T-cell (primary cell): ENCODE data around the gene TMOD4. TPM values are rescaled to one million over a fixed set of nuclear protein-coding genes. Genes with fewer than 3 reads are reported as not detected.
"Not testable (repeated sequence)": the region's sequence is repeated elsewhere in the genome, so short reads cannot be mapped to it uniquely, and the experiment has no call there.

Experiments used
- ATAC-seq, 4 experiments: fragments of 200-7000 bp in 3 of 4; fragments of 150-1000 bp in 1 of 4; cut with Tn5 transposase; replicated peaks in 1 of 4; 1 replicate in 3 of 4; 2 replicates in 1 of 4; pipeline ENCODE4 v1.10.0; 2021; ENCODE audit warnings: moderate library complexity in 3 of 4, mild to moderate bottlenecking in 2 of 4, moderate number of reproducible peaks in 1 of 4
- CTCF ChIA-PET, 2 donors: fragments of 300-600 bp; sonication (Branson Sonifier 250); formaldehyde crosslinking; loops; one replicate each; lab custom pipeline; 2022; ENCODE audit warnings: antibody characterized with exemption in 2 of 2; lab: Charles Lee
- POLR2A ChIA-PET, 2 donors: fragments of 300-600 bp; sonication (Branson Sonifier 250); formaldehyde crosslinking; loops; one replicate each; lab custom pipeline; 2022; ENCODE audit warnings: antibody characterized with exemption in 2 of 2; lab: Charles Lee
- DNase-seq, 35 experiments: peaks; one replicate each; pipeline versions ENCODE4 v3.0.0 to v3.0.0-alpha.2; 2013 to 2023
- H3K27ac ChIP-seq: one replicate; pipeline ENCODE4 v1.5.1; 2013; ENCODE audit warnings: low read length
- H3K27me3 ChIP-seq, 2 experiments: replicated peaks in 1 of 2; 1 replicate in 1 of 2; 2 replicates in 1 of 2; pipeline versions ENCODE4 v1.6.1 to v1.7.0; 2013; ENCODE audit warnings: low read length in 1 of 2, mixed read lengths in 1 of 2; ENCODE audit not compliant: control insufficient read depth in 2 of 2, insufficient read depth in 2 of 2; ENCODE audit errors: extremely low read depth in 1 of 2
- H3K36me3 ChIP-seq, 2 donors: 1 replicate in 1 of 2; 2 replicates in 1 of 2; pipeline versions ENCODE4 v1.6.1 to v1.7.0; 2013; ENCODE audit warnings: low read length in 1 of 2; ENCODE audit not compliant: control insufficient read depth in 2 of 2, insufficient read depth in 1 of 2; ENCODE audit errors: extremely low read depth in 1 of 2
- H3K4me1 ChIP-seq, 2 experiments: 1 replicate in 1 of 2; 2 replicates in 1 of 2; pipeline versions ENCODE4 v1.6.1 to v1.7.0; 2013; ENCODE audit warnings: low read length in 2 of 2, mixed read lengths in 1 of 2; ENCODE audit not compliant: insufficient read depth in 2 of 2, control insufficient read depth in 1 of 2; ENCODE audit errors: extremely low read depth in 1 of 2
- H3K4me3 ChIP-seq, 2 donors: 1 replicate in 1 of 2; 2 replicates in 1 of 2; pipeline versions ENCODE4 v1.5.1 to v1.7.0; 2013; ENCODE audit warnings: mild to moderate bottlenecking in 2 of 2, low read length in 1 of 2, moderate library complexity in 1 of 2; ENCODE audit not compliant: control insufficient read depth in 1 of 2; ENCODE audit errors: extremely low read depth in 1 of 2
- H3K9me3 ChIP-seq: 2 replicates; pipeline ENCODE4 v1.7.0; 2013
- H3K27ac Mint-ChIP-seq, 2 donors: one replicate each; pipeline ENCODE4 v1.8.0; 2020 to 2021; ENCODE audit warnings: mild to moderate bottlenecking in 2 of 2, mixed read lengths in 2 of 2
- H3K27me3 Mint-ChIP-seq, 2 donors: one replicate each; pipeline ENCODE4 v1.8.0; 2021 to 2022; ENCODE audit warnings: mixed read lengths in 2 of 2
- H3K36me3 Mint-ChIP-seq: one replicate; pipeline ENCODE4 v1.8.0; 2021; ENCODE audit warnings: mixed read lengths
- H3K4me1 Mint-ChIP-seq, 3 donors: one replicate each; pipeline ENCODE4 v1.8.0; 2020 to 2022; ENCODE audit warnings: mixed read lengths in 3 of 3, mild to moderate bottlenecking in 1 of 3
- H3K4me3 Mint-ChIP-seq, 3 donors: one replicate each; pipeline ENCODE4 v1.8.0; 2020 to 2022; ENCODE audit warnings: mild to moderate bottlenecking in 3 of 3, mixed read lengths in 3 of 3, moderate library complexity in 3 of 3
- H3K9me3 Mint-ChIP-seq, 3 donors: one replicate each; pipeline ENCODE4 v1.8.0; 2020 to 2022; ENCODE audit warnings: mixed read lengths in 3 of 3
- WGBS: methylation state at CpG from one replicate; pipeline ENCODE4 v1.1.5; 2013; ENCODE audit warnings: missing lambda C conversion rate; ENCODE audit not compliant: insufficient coverage; 5-methylcytosine and 5-hydroxymethylcytosine counted together
- total RNA-seq, 35 experiments: library from RNA in 6 of 35; stranded (reverse) in 6 of 35; fragments of 120-200 nt in 1 of 35; gene quantifications; one replicate each; pipeline versions ENCODE4 v1.2.1 to v1.2.4 and lab custom pipeline; 2013 to 2026

The TMOD4 gene
- total RNA-seq, 5 donors from 2014 or later (not counting 1 experiment from before 2014, with no cell fraction given), result 1.9 to 6.2 (median 5.3) TPM

DNA sequence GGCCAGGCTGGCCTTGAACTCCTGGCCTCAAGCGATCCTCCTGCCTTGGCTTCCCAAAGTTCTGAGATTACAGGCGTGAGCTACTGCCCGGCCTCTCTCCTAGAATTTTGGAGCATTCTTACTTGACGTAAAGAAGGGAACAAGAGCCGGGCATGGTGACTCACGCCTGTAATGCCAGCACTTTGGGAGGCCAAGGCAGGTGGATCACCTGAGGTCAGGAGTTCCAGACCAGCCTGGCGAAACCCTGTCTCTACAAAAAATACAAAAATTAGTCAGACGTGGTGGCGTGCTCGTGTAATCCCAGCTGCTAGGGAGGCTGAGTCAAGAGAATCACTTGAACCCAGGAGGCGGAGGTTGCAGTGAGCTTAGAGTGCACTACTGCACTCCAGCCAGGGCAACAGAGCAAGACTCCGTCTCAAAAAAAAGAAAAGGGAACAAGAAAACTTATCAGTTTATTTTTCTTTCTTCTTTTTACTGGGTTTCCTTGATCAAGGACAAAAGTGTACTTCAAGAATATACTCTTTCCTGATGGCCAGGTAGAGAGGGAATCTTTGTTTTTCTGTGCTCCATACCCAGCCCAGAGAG lies 29.7 kb upstream of the TMOD4 start:
- ChIA-PET POLR2A (interaction anchor here in 1 of 2 donors (0.6 kb wide), 1 partner anchor 419 kb away, joined by 4 read pairs; no protein-coding TSS in a partner anchor), CTCF (interaction anchor here in 1 of 2 donors (0.9 kb wide), 1 partner anchor 106 kb away, joined by 5 read pairs; no protein-coding TSS in a partner anchor)
- not testable (repeated sequence) for H3K36me3 Mint-ChIP-seq, H3K27ac Mint-ChIP-seq, H3K27me3 Mint-ChIP-seq, H3K27me3 ChIP-seq, H3K4me3 ChIP-seq, H3K4me3 Mint-ChIP-seq, H3K9me3 ChIP-seq, ATAC-seq, H3K9me3 Mint-ChIP-seq, DNase-seq, H3K27ac ChIP-seq
- Histone ChIP-seq H3K36me3 (peaks cover 4 to 30% of the 10 kb centered on the region in 2 donors), H3K4me1 (peaks cover 4 to 11% of the 10 kb centered on the region in 2 experiments)
- H3K4me1 Mint-ChIP-seq, result peaks cover 25 to 32% (median 26%) of the 10 kb centered on the region in 3 donors
- 87% methylated on average over 12 of the region's 12 CpGs for WGBS

GRCh38 chr1:151199873-151200581 lies 24.2 kb upstream of the TMOD4 start:
- peak overlapping the region; percentile 73 to 97 for H3K4me3 ChIP-seq
- Mint-ChIP-seq H3K4me3 (peak overlapping the region; percentile 98 to 100 (median 99)), H3K27ac (peak overlapping the region; percentile 94 to 95), H3K4me1 (peaks cover 51 to 58% (median 55%) of the 10 kb centered on the region in 3 donors), H3K9me3 (no peaks in the 10 kb centered on the region), H3K36me3 (peaks cover 3% of the 10 kb centered on the region), H3K27me3 (no peaks in the 10 kb centered on the region)
- no peaks in the 10 kb centered on the region for H3K27me3 ChIP-seq
- H3K27ac ChIP-seq, result peak overlapping the region; percentile 27
- no peaks in the 10 kb centered on the region for H3K9me3 ChIP-seq
- CTCF ChIA-PET, result interaction anchor here in 1 of 2 donors (0.5 kb wide), 1 partner anchor 99 kb away, joined by 4 read pairs; no protein-coding TSS in a partner anchor
- 35% methylated on average over 7 of the region's 11 CpGs for WGBS
- POLR2A ChIA-PET, result interaction anchor here (0.5 to 1.0 kb wide), 3 partner anchors 10 to 217 kb away, joined by 4 to 7 read pairs (median 5); partner anchors contain the start of gene VPS72 (in 1 of the 2)
- no peak for ATAC-seq
- peaks cover 16 to 37% of the 10 kb centered on the region in 2 experiments for H3K4me1 ChIP-seq
- peaks cover 0 to 3% of the 10 kb centered on the region in 2 donors for H3K36me3 ChIP-seq
- DNase-seq, result peak in 1 of 35 experiments; percentile 25

DNA sequence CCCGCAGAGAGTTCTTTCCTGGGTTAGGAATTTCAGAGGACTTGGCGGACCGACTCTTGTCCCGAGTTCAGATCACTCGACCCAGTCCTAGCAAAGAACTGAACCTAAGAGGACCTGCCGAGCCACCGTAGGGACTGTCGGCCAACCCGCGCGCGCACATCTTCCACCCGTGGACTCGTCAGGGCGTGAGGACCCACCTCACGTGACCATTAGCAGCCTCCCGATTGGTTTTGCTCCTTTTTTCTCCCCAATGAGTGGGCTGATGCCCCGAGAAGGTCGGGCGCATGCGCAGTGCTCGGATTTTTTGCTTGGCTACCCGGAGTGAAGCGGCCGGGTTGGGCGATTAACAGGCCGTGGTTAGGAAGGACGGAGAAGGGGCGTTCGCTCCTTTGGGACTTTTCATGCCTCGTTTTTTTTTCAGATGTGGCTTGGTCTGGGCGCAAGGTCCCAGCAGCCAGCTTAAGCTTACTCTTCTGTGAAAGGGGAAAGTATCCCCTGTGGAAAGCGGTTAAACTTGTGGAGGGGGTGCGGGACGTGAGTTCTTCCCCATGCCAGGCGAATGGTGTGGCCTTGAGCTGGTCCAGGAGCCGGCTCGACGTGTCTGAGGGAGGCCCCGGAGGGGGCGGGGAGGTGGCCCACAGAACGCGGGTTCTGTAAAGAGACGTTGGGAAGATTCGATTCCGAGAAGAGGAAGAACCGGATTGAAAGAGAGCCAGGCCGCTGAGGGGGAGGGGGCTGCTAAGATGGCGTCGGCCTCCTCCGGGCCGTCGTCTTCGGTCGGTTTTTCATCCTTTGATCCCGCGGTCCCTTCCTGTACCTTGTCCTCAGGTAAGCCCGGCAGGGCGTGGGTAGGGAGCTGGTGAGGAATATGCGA lies 22.7 kb upstream of the TMOD4 start, which contains the start of gene PIP5K1A:
PIP5K1A (plus strand) TSS at position 299 of the 874 bp plus-strand sequence; CDS start at position 744, 445 bp downstream.
- Mint-ChIP-seq H3K27me3 (no peaks in the 10 kb centered on the region), H3K27ac (peak within 1 kb of the TSS; percentile 94 to 95), H3K4me1 (peaks cover 40 to 49% (median 45%) of the 10 kb centered on the region in 3 donors), H3K36me3 (peaks cover 3% of the 10 kb centered on the region), H3K9me3 (no peaks in the 10 kb centered on the region), H3K4me3 (peak within 1 kb of the TSS; percentile 98 to 100 (median 99))
- peak; percentile 94 to 100 (median 99) for DNase-seq
- peak; percentile 96 to 99 (median 98) for ATAC-seq
- ChIA-PET CTCF (interaction anchor here in 1 of 2 donors (0.6 kb wide), 2 partner anchors 98 to 1011 kb away, joined by 3 to 5 read pairs; no protein-coding TSS in a partner anchor), POLR2A (interaction anchor here in 1 of 2 donors (0.6 to 1.4 kb wide), 2 partner anchors 8 to 53 kb away, joined by 3 to 5 read pairs; partner anchors contain the start of gene VPS72)
- H3K9me3 ChIP-seq, result no peaks in the 10 kb centered on the region
- peaks cover 16 to 32% of the 10 kb centered on the region in 2 experiments for H3K4me1 ChIP-seq
- H3K36me3 ChIP-seq, result no peaks in the 10 kb centered on the region
- WGBS, result 1% methylated on average over 60 of the region's 60 CpGs
- H3K27me3 ChIP-seq, result no peaks in the 10 kb centered on the region
- H3K27ac ChIP-seq, result peak within 1 kb of the TSS; percentile 64
- H3K4me3 ChIP-seq, result peak within 1 kb of the TSS; percentile 73 to 97

GRCh38 chr1:151197863-151198253 lies 22.1 kb upstream of the TMOD4 start:
- Histone ChIP-seq H3K27ac (peak overlapping the region; percentile 64), H3K4me1 (peaks cover 16 to 32% of the 10 kb centered on the region in 2 experiments), H3K36me3 (no peaks in the 10 kb centered on the region), H3K4me3 (peak overlapping the region; percentile 73 to 97), H3K9me3 (no peaks in the 10 kb centered on the region), H3K27me3 (no peaks in the 10 kb centered on the region)
- Mint-ChIP-seq H3K9me3 (no peaks in the 10 kb centered on the region), H3K4me1 (peaks cover 40 to 47% (median 45%) of the 10 kb centered on the region in 3 donors), H3K4me3 (peak overlapping the region; percentile 98 to 100 (median 99)), H3K27ac (peak overlapping the region; percentile 94 to 95), H3K36me3 (peaks cover 3% of the 10 kb centered on the region), H3K27me3 (no peaks in the 10 kb centered on the region)
- CTCF ChIA-PET, result no interaction called here
- DNase-seq (no peak), ATAC-seq (no peak)
- WGBS, result 16% methylated on average over 7 of the region's 10 CpGs
- POLR2A ChIA-PET, result interaction anchor here in 1 of 2 donors (1.4 kb wide), 1 partner anchor 8 kb away, joined by 3 read pairs; the partner anchor contains the start of gene VPS72

- CTCF ChIA-PET, result interaction anchor here (0.7 to 1.8 kb wide), 4 partner anchors 23 to 190 kb away, joined by 7 to 14 read pairs (median 8); partner anchors contain the start of gene MINDY1 (in 1 of the 2)
- H3K27ac Mint-ChIP-seq, result peak overlapping the region in 1 of 2 donors; percentile 69
These were observed 20.6 kb upstream of the TMOD4 start for GRCh38 chr1:151196292-151196800.

More at GRCh38 chr1:151196292-151196800, 20.6 kb upstream of the TMOD4 start:
- Histone ChIP-seq H3K9me3 (no peaks in the 10 kb centered on the region), H3K4me1 (peaks cover 16 to 28% of the 10 kb centered on the region in 2 experiments), H3K36me3 (no peaks in the 10 kb centered on the region), H3K27ac (no peak overlapping the region), H3K4me3 (no peak overlapping the region), H3K27me3 (no peaks in the 10 kb centered on the region)
- Mint-ChIP-seq H3K4me3 (peak overlapping the region in 2 of 3 donors; percentile 40 to 42), H3K9me3 (no peaks in the 10 kb centered on the region), H3K36me3 (peaks cover 3% of the 10 kb centered on the region), H3K4me1 (peaks cover 34 to 37% (median 36%) of the 10 kb centered on the region in 3 donors), H3K27me3 (no peaks in the 10 kb centered on the region)
- POLR2A ChIA-PET, result interaction anchor here in 1 of 2 donors (0.6 kb wide), 1 partner anchor 61 kb away, joined by 3 read pairs; no protein-coding TSS in a partner anchor
- peak in 1 of 4 experiments; percentile 28 for ATAC-seq
- 53% methylated on average over 8 of the region's 14 CpGs for WGBS
- peak in 32 of 35 experiments; percentile 8 to 78 (median 40) for DNase-seq
